ENCODE data around the gene CAV2.

CAV2 gene

GRCh38 chr7:116496653-116497052, 2.9 kb upstream of the CAV2 start:
- no peak overlapping the region for H3K27ac ChIP-seq (ENCODE audit: low read depth, low read length)
- no peak overlapping the region for H3K4me3 ChIP-seq (ENCODE audit: low read depth, low read length)
- peaks cover 22% of the 10 kb centered on the region for H3K27me3 ChIP-seq (ENCODE audit: control insufficient read depth, insufficient read depth, low read length)
- H3K9ac ChIP-seq (ENCODE audit: low read depth, low read length): no peak overlapping the region
- peaks cover 16% of the 10 kb centered on the region for H3K4me1 ChIP-seq (ENCODE audit: control insufficient read depth, insufficient read depth, low read length)
- H3K36me3 ChIP-seq (ENCODE audit: control insufficient read depth, insufficient read depth, low read length): no peaks in the 10 kb centered on the region
- no peaks in the 10 kb centered on the region for H3K9me3 ChIP-seq (ENCODE audit: control insufficient read depth, insufficient read depth, low read length)

- H3K4me1 ChIP-seq (ENCODE audit: control insufficient read depth, insufficient read depth, low read length): peaks cover 20% of the 10 kb centered on the region
- no peak overlapping the region for H3K9ac ChIP-seq (ENCODE audit: low read depth, low read length)
- H3K27me3 ChIP-seq (ENCODE audit: control insufficient read depth, insufficient read depth, low read length): peaks cover 27% of the 10 kb centered on the region
- no peaks in the 10 kb centered on the region for H3K9me3 ChIP-seq (ENCODE audit: control insufficient read depth, insufficient read depth, low read length)
- H3K4me3 ChIP-seq (ENCODE audit: low read depth, low read length): no peak overlapping the region
- H3K36me3 ChIP-seq (ENCODE audit: control insufficient read depth, insufficient read depth, low read length): no peaks in the 10 kb centered on the region
- H3K27ac ChIP-seq (ENCODE audit: low read depth, low read length): no peak overlapping the region
Measured at GRCh38 chr7:116497708-116498107, 1.8 kb upstream of the CAV2 start.

- peaks cover 27% of the 10 kb centered on the region for H3K27me3 ChIP-seq (ENCODE audit: control insufficient read depth, insufficient read depth, low read length)
- peak overlapping the region; percentile 87 for H3K4me3 ChIP-seq (ENCODE audit: low read depth, low read length)
- H3K36me3 ChIP-seq (ENCODE audit: control insufficient read depth, insufficient read depth, low read length): no peaks in the 10 kb centered on the region
- no peaks in the 10 kb centered on the region for H3K9me3 ChIP-seq (ENCODE audit: control insufficient read depth, insufficient read depth, low read length)
- H3K4me1 ChIP-seq (ENCODE audit: control insufficient read depth, insufficient read depth, low read length): peaks cover 20% of the 10 kb centered on the region
- H3K27ac ChIP-seq (ENCODE audit: low read depth, low read length): peak overlapping the region; percentile 52
- peak overlapping the region; percentile 38; the same call in 1 of the 2 replicates for H3K9ac ChIP-seq (ENCODE audit: low read depth, low read length)
Measured at GRCh38 chr7:116500078-116500853, 728 bp downstream of the CAV2 start.

- Histone ChIP-seq H3K9me3 (ENCODE audit: control insufficient read depth, insufficient read depth, low read length) (no peaks in the 10 kb centered on the region), H3K4me1 (ENCODE audit: control insufficient read depth, insufficient read depth, low read length) (peaks cover 20% of the 10 kb centered on the region), H3K4me3 (ENCODE audit: low read depth, low read length) (peak overlapping the region; percentile 87; the same call in 1 of the 2 replicates), H3K36me3 (ENCODE audit: control insufficient read depth, insufficient read depth, low read length) (0 out of 2 replicates have a peak, but pooled peaks cover 4% of the 10 kb centered on the region), H3K27ac (ENCODE audit: low read depth, low read length) (no peak overlapping the region), H3K27me3 (ENCODE audit: control insufficient read depth, insufficient read depth, low read length) (peaks cover 27% of the 10 kb centered on the region), H3K9ac (ENCODE audit: low read depth, low read length) (no peak overlapping the region)
Measured at GRCh38 chr7:116501425-116502167, 2.1 kb downstream of the CAV2 start.

- H3K4me3 ChIP-seq (ENCODE audit: low read depth, low read length): no peak overlapping the region
- H3K9me3 ChIP-seq (ENCODE audit: control insufficient read depth, insufficient read depth, low read length): no peaks in the 10 kb centered on the region
- H3K9ac ChIP-seq (ENCODE audit: low read depth, low read length): no peak overlapping the region
- no peak overlapping the region for H3K27ac ChIP-seq (ENCODE audit: low read depth, low read length)
- H3K4me1 ChIP-seq (ENCODE audit: control insufficient read depth, insufficient read depth, low read length): peaks cover 20% of the 10 kb centered on the region
- peaks cover 27% of the 10 kb centered on the region for H3K27me3 ChIP-seq (ENCODE audit: control insufficient read depth, insufficient read depth, low read length)
- H3K36me3 ChIP-seq (ENCODE audit: control insufficient read depth, insufficient read depth, low read length): peaks cover 8% of the 10 kb centered on the region; the same call in 1 of the 2 replicates
Measured at GRCh38 chr7:116502201-116503096, 2.9 kb downstream of the CAV2 start.

- H3K4me3 ChIP-seq (ENCODE audit: low read depth, low read length): no peak overlapping the region
- no peak overlapping the region for H3K9ac ChIP-seq (ENCODE audit: low read depth, low read length)
- no peak overlapping the region for H3K27ac ChIP-seq (ENCODE audit: low read depth, low read length)
- no peaks in the 10 kb centered on the region for H3K9me3 ChIP-seq (ENCODE audit: control insufficient read depth, insufficient read depth, low read length)
- H3K4me1 ChIP-seq (ENCODE audit: control insufficient read depth, insufficient read depth, low read length): peaks cover 20% of the 10 kb centered on the region
- H3K36me3 ChIP-seq (ENCODE audit: control insufficient read depth, insufficient read depth, low read length): peaks cover 8% of the 10 kb centered on the region; the same call in 1 of the 2 replicates
- H3K27me3 ChIP-seq (ENCODE audit: control insufficient read depth, insufficient read depth, low read length): peaks cover 27% of the 10 kb centered on the region
Measured at GRCh38 chr7:116503835-116504234, 4.3 kb downstream of the CAV2 start.

GRCh38 chr7:116505278-116505677, 5.7 kb downstream of the CAV2 start:
- no peak overlapping the region for H3K27ac ChIP-seq (ENCODE audit: low read depth, low read length)

GRCh38 chr7:116505823-116506222, 6.3 kb downstream of the CAV2 start:
- H3K27me3 ChIP-seq (ENCODE audit: control insufficient read depth, insufficient read depth, low read length): peaks cover 13% of the 10 kb centered on the region
- H3K27ac ChIP-seq (ENCODE audit: low read depth, low read length): no peak overlapping the region
- H3K4me3 ChIP-seq (ENCODE audit: low read depth, low read length): no peak overlapping the region
- H3K9me3 ChIP-seq (ENCODE audit: control insufficient read depth, insufficient read depth, low read length): no peaks in the 10 kb centered on the region
- no peak overlapping the region for H3K9ac ChIP-seq (ENCODE audit: low read depth, low read length)
- H3K4me1 ChIP-seq (ENCODE audit: control insufficient read depth, insufficient read depth, low read length): peaks cover 13% of the 10 kb centered on the region; the same call in 1 of the 2 replicates
- peaks cover 8% of the 10 kb centered on the region; the same call in 1 of the 2 replicates for H3K36me3 ChIP-seq (ENCODE audit: control insufficient read depth, insufficient read depth, low read length)

More at GRCh38 chr7:116505278-116505677, 5.7 kb downstream of the CAV2 start:
- H3K9me3 ChIP-seq (ENCODE audit: control insufficient read depth, insufficient read depth, low read length): no peaks in the 10 kb centered on the region
- no peak overlapping the region for H3K9ac ChIP-seq (ENCODE audit: low read depth, low read length)
- H3K4me3 ChIP-seq (ENCODE audit: low read depth, low read length): no peak overlapping the region
- H3K4me1 ChIP-seq (ENCODE audit: control insufficient read depth, insufficient read depth, low read length): peaks cover 18% of the 10 kb centered on the region
- H3K27me3 ChIP-seq (ENCODE audit: control insufficient read depth, insufficient read depth, low read length): peaks cover 19% of the 10 kb centered on the region
- H3K36me3 ChIP-seq (ENCODE audit: control insufficient read depth, insufficient read depth, low read length): peaks cover 8% of the 10 kb centered on the region; the same call in 1 of the 2 replicates

- no peak overlapping the region for H3K27ac ChIP-seq (ENCODE audit: low read depth, low read length)
- H3K4me1 ChIP-seq (ENCODE audit: control insufficient read depth, insufficient read depth, low read length): peaks cover 7% of the 10 kb centered on the region
Measured at GRCh38 chr7:116509982-116510579, 10.5 kb downstream of the CAV2 start.

GRCh38 chr7:116510795-116511194, 11.3 kb downstream of the CAV2 start:
- Histone ChIP-seq H3K9me3 (ENCODE audit: control insufficient read depth, insufficient read depth, low read length) (no peaks in the 10 kb centered on the region), H3K27me3 (ENCODE audit: control insufficient read depth, insufficient read depth, low read length) (no peaks in the 10 kb centered on the region), H3K27ac (ENCODE audit: low read depth, low read length) (no peak overlapping the region), H3K4me1 (ENCODE audit: control insufficient read depth, insufficient read depth, low read length) (peaks cover 14% of the 10 kb centered on the region), H3K9ac (ENCODE audit: low read depth, low read length) (no peak overlapping the region), H3K36me3 (ENCODE audit: control insufficient read depth, insufficient read depth, low read length) (peaks cover 8% of the 10 kb centered on the region; the same call in 1 of the 2 replicates), H3K4me3 (ENCODE audit: low read depth, low read length) (no peak overlapping the region)

More at GRCh38 chr7:116509982-116510579, 10.5 kb downstream of the CAV2 start:
- H3K27me3 ChIP-seq (ENCODE audit: control insufficient read depth, insufficient read depth, low read length): no peaks in the 10 kb centered on the region
- H3K9me3 ChIP-seq (ENCODE audit: control insufficient read depth, insufficient read depth, low read length): no peaks in the 10 kb centered on the region
- no peak overlapping the region for H3K4me3 ChIP-seq (ENCODE audit: low read depth, low read length)
- peaks cover 8% of the 10 kb centered on the region; the same call in 1 of the 2 replicates for H3K36me3 ChIP-seq (ENCODE audit: control insufficient read depth, insufficient read depth, low read length)
- no peak overlapping the region for H3K9ac ChIP-seq (ENCODE audit: low read depth, low read length)
